Psoas muscle (tissue), 8 donors: ENCODE results near the gene LRP1B. TPM values are rescaled to one million over a fixed set of nuclear protein-coding genes. Genes with fewer than 3 reads are reported as not detected.

Source experiments
- ATAC-seq, 4 donors: fragments of 200-7000 bp; cut with Tn5 transposase; one replicate each; pipeline ENCODE4 v1.9.1; 2020; ENCODE audit warnings: moderate library complexity in 3 of 4, mild to moderate bottlenecking in 2 of 4
- DNase-seq, 2 donors: peaks; one replicate each; pipeline ENCODE4 v3.0.0-alpha.2; 2020
- H3K27ac ChIP-seq: fragments of 200-600 bp; one replicate; pipeline ENCODE4 v1.8.0; 2022
- H3K27me3 ChIP-seq, 3 donors: fragments of 200-600 bp in 1 of 3; one replicate each; pipeline versions ENCODE4 v1.6.1 to v1.8.0; 2013 to 2022; ENCODE audit warnings: low read length in 2 of 3, mild to moderate bottlenecking in 2 of 3, moderate library complexity in 1 of 3; ENCODE audit not compliant: insufficient read depth in 3 of 3
- H3K36me3 ChIP-seq, 2 donors: fragments of 200-600 bp in 1 of 2; one replicate each; pipeline versions ENCODE4 v1.6.1 to v1.8.0; 2013 to 2022; ENCODE audit warnings: low read depth in 1 of 2, mild to moderate bottlenecking in 1 of 2, moderate library complexity in 1 of 2; ENCODE audit not compliant: insufficient read depth in 1 of 2
- H3K4me1 ChIP-seq: fragments of 200-600 bp; one replicate; pipeline ENCODE4 v1.8.0; 2022
- H3K4me3 ChIP-seq: fragments of 200-600 bp; one replicate; pipeline ENCODE4 v1.8.0; 2022; ENCODE audit warnings: mild to moderate bottlenecking
- H3K9me3 ChIP-seq: fragments of 200-600 bp; one replicate; pipeline ENCODE4 v1.8.0; 2022
- WGBS, 3 donors: extraction: QIAGEN DNeasy Blood & Tissue Kit; methylation state at CpG; one replicate each; pipeline versions ENCODE4 v1.1.6 to v1.1.7; 2013; 5-methylcytosine and 5-hydroxymethylcytosine counted together
- intact Hi-C, 2 donors: fragments of 100-400 bp; cut with DNase I; formaldehyde crosslinking; loops; one replicate each; pipeline versions ENCODE4 v1.11.0 to v1.14.2; 2022
- polyA plus RNA-seq, 3 donors: library from polyadenylated mRNA; stranded (reverse); fragments of 200-250 nt; gene quantifications; one replicate each; pipeline ENCODE4 v1.2.3, GENCODE V29; 2013
- total RNA-seq, 4 donors: library from RNA; stranded (reverse); fragmentation: NEBNext Ultra II Directional in 2 of 4; extraction: Animal tissue kit (Norgen Biotek cat#: 25700) in 2 of 4; gene quantifications; one replicate each; pipeline versions ENCODE4 v1.2.1 to v1.2.4, GENCODE V29; 2021 to 2023
- TF ChIP-seq, protein P1 (sequence below): fragments of 200-600 bp; IDR thresholded peaks from one replicate; pipeline ENCODE4 v1.8.0; 2022; ENCODE audit warnings: antibody characterized with exemption
- donor health status: healthy with polysubstance abuse.
- donor health status: DM: no; HTN: no; CAD: no; lungs with moderate emphysema.
- donor health status: Bipolar disorder and iron deficiency.
- donor health status: healthy.
- donor health status: DM: yes; HTN: yes; CAD: no.
- donor health status: DM: no; HTN: no; CAD: no.
- donor health status: DM: no; HTN: no; CAD: no.
- donor health status: DM: yes; HTN: yes; CAD: no.

The LRP1B gene
- total and polyA plus RNA-seq, 7 donors: 0.33 to 3.3 (median 0.95) TPM

DNA sequence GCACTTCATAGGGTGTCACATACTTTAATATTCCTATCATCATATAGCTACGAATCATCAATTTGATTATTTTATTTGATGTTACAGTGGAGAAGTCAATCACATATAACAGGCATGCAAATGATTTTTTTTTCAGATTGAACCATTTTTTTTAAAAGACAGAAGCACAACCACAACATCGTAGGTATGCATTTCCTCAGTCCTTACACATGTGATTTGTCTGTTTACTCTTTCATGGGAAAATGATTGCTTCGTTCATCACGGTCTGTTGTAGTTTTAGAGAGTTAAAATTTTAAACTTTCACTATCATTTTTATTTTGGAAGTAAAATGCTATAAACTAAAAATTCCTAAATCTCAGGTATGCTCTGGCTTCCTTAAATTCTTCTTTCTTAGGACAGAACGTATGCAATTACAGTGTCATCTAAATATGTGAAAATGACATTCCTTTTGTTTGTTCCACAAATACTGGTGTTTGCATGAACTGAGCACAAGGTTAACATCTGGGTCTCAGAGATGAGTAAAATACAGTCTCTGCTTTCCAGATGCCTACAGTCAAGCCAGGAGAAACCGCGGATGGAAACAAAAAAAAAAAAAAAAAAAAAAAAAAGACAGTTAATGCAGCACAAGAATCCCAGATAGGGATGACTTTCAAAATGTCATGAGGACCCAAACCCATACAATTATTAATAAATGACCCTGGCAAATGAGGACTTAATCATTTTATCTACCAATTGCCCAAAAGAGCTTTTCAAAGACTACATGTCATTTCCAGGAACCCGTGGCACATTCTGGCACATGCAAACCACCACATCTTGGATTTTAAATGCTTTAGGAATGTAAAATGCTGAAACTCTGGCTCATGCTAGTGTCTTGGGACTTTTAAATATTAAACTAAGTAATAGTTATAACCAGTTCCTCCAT is 201.2 kb downstream of the LRP1B start:
- Histone ChIP-seq H3K27ac (no peak overlapping the region), H3K36me3 (no peaks in the 10 kb centered on the region), H3K27me3 (no peaks in the 10 kb centered on the region), H3K4me1 (no peaks in the 10 kb centered on the region), H3K9me3 (no peaks in the 10 kb centered on the region), H3K4me3 (no peak overlapping the region)
- ATAC-seq (no peak), DNase-seq (no peak)
- TF ChIP-seq, protein P1, sequence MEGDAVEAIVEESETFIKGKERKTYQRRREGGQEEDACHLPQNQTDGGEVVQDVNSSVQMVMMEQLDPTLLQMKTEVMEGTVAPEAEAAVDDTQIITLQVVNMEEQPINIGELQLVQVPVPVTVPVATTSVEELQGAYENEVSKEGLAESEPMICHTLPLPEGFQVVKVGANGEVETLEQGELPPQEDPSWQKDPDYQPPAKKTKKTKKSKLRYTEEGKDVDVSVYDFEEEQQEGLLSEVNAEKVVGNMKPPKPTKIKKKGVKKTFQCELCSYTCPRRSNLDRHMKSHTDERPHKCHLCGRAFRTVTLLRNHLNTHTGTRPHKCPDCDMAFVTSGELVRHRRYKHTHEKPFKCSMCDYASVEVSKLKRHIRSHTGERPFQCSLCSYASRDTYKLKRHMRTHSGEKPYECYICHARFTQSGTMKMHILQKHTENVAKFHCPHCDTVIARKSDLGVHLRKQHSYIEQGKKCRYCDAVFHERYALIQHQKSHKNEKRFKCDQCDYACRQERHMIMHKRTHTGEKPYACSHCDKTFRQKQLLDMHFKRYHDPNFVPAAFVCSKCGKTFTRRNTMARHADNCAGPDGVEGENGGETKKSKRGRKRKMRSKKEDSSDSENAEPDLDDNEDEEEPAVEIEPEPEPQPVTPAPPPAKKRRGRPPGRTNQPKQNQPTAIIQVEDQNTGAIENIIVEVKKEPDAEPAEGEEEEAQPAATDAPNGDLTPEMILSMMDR: no peak
- intact Hi-C loops: no loop called here
- 39 to 54% (median 51%) methylated on average over 8 of the region's 8 CpGs for WGBS, 3 donors

DNA sequence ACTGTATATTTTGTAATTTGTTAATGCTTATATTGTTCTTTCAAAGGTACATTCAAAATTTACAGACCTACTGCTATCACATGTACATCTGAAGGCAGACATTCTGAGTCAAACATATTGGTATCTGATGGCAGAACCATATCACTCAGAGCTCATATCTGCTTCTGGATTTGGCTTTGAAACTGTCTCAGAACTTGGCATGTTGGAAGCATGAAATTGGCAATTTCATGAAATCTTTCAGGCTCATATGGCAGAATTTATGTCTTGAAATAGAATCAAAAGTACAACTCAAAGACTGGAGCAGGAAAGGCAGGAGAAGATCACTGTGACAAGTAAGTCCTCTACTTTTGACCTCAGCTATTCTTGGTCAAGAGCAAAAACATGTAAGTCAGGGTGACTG is 202.3 kb downstream of the LRP1B start:
- DNase-seq (no peak), ATAC-seq (no peak)
- H3K4me1 ChIP-seq: no peaks in the 10 kb centered on the region
- intact Hi-C loops: no loop called here
- H3K9me3 ChIP-seq: no peaks in the 10 kb centered on the region
- no peak overlapping the region for H3K4me3 ChIP-seq
- no peaks in the 10 kb centered on the region for H3K27me3 ChIP-seq
- TF ChIP-seq, protein P1: no peak
- H3K36me3 ChIP-seq: no peaks in the 10 kb centered on the region
- H3K27ac ChIP-seq: no peak overlapping the region

DNA sequence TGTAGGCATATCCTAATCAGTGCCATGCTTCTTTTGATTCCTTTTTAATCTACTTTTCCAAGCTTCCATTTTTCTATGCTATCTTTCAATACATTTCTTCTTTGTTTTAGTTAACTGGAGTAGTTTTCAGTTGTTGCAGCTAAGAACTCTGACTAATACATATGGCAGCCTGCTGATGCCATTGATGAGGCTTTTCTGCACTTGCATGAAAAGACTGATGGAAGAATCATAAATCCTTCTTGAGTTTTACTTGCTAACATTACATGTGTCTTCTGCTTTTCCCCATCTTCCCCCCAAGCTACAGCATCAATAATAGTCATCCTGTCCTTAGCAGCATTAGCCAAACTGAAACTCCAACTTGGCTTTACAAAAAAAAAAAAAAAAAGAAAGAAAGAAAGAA is 203.3 kb downstream of the LRP1B start:
- TF ChIP-seq, protein P1: no peak
- Histone ChIP-seq H3K27me3 (no peaks in the 10 kb centered on the region), H3K27ac (no peak overlapping the region), H3K9me3 (no peaks in the 10 kb centered on the region), H3K4me3 (no peak overlapping the region), H3K36me3 (no peaks in the 10 kb centered on the region), H3K4me1 (no peaks in the 10 kb centered on the region)
- ATAC-seq (no peak), DNase-seq (no peak)
- intact Hi-C loops: no loop called here

DNA sequence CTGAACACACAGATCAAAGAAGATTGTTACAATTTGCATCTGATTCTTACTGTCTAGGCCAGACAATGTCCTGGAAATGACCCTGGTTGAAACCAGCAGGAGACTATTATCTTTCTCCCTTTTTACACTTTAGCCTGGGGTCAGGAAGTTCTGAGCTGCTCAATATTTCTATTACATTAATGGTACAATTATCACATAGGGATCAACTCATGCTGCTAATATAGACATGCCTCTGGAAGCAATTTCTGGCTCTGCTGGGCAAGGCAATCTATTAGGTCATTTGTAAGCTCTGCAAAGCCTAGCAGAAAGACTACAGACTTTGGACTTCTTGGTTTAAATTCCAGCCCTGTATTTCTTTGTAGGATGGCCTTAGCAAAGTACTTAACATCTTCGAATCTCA is 205.3 kb downstream of the LRP1B start:
- Histone ChIP-seq H3K4me3 (no peak overlapping the region), H3K27ac (no peak overlapping the region), H3K4me1 (no peaks in the 10 kb centered on the region), H3K9me3 (no peaks in the 10 kb centered on the region), H3K27me3 (no peaks in the 10 kb centered on the region), H3K36me3 (no peaks in the 10 kb centered on the region)
- WGBS, 3 donors: 65 to 84% (median 67%) methylated on average over 1 of the region's 1 CpG
- intact Hi-C loops: no loop called here
- no peak for DNase-seq
- no peak for ATAC-seq
- TF ChIP-seq, protein P1: no peak

DNA sequence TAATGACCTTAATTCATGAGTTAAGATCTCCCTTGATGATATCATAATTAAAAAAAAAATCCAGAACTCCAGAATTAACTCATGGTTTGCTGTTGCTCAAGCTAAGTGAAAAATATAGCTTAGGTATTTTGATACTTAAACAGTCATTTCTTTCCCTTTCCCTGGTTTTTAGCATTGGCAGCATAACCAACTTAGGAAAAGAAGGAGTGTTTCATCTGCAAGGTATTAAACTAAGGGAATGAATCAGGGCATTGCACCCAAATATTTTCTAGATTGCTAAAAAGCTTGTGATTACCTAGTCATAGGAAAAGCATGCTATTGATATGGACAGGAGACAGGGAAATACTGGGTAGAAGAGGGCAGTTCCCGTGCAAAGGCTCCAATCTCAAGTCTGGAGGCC is 207.2 kb downstream of the LRP1B start:
- no peak overlapping the region for H3K27ac ChIP-seq
- TF ChIP-seq, protein P1: no peak
- no peak for ATAC-seq
- no peaks in the 10 kb centered on the region for H3K9me3 ChIP-seq
- intact Hi-C loops: no loop called here
- no peaks in the 10 kb centered on the region for H3K4me1 ChIP-seq
- H3K4me3 ChIP-seq: no peak overlapping the region
- WGBS, 3 donors: 77 to 80% (median 80%) methylated on average over 1 of the region's 1 CpG
- H3K27me3 ChIP-seq: no peaks in the 10 kb centered on the region
- no peaks in the 10 kb centered on the region for H3K36me3 ChIP-seq
- no peak for DNase-seq
